Lung (tissue), 12 donors: Measurements from ENCODE around the gene HOMER2. TPM values are rescaled to one million over a fixed set of nuclear protein-coding genes. Genes with fewer than 3 reads are reported as not detected.

ENCODE experiments used
- ATAC-seq: fragments of 200-7000 bp; cut with Tn5 transposase; one replicate; pipeline ENCODE4 v1.9.1; 2020; ENCODE audit warnings: moderate number of reproducible peaks; ENCODE audit not compliant: insufficient read depth, low FRiP score
- DNase-seq, 3 donors: peaks; one replicate each; pipeline ENCODE4 v3.0.0-alpha.2; 2013 to 2017
- H3K27ac ChIP-seq, 2 donors: one replicate each; pipeline ENCODE4 v1.5.1; 2013; ENCODE audit warnings: mild to moderate bottlenecking in 2 of 2, moderate library complexity in 2 of 2, control low read depth in 1 of 2, inconsistent platforms in 1 of 2, low read depth in 1 of 2, low read length in 1 of 2
- H3K27me3 ChIP-seq, 3 donors: one replicate each; pipeline ENCODE4 v1.5.1; 2013; ENCODE audit warnings: low read length in 2 of 3; ENCODE audit not compliant: control insufficient read depth in 3 of 3, insufficient read depth in 3 of 3
- H3K36me3 ChIP-seq, 4 donors: one replicate each; pipeline ENCODE4 v1.5.1; 2013; ENCODE audit warnings: low read length in 4 of 4, mild to moderate bottlenecking in 1 of 4, moderate library complexity in 1 of 4; ENCODE audit not compliant: control insufficient read depth in 4 of 4, insufficient read depth in 4 of 4
- H3K4me1 ChIP-seq, 5 donors: one replicate each; pipeline ENCODE4 v1.5.1; 2013; ENCODE audit warnings: low read length in 5 of 5, mild to moderate bottlenecking in 2 of 5, moderate library complexity in 1 of 5; ENCODE audit not compliant: control insufficient read depth in 5 of 5, insufficient read depth in 5 of 5
- H3K4me3 ChIP-seq: one replicate; pipeline ENCODE4 v1.5.1; 2013; ENCODE audit warnings: mild to moderate bottlenecking, control low read depth, moderate library complexity
- H3K9ac ChIP-seq, 2 donors: one replicate each; pipeline ENCODE4 v1.5.1; 2013; ENCODE audit warnings: low read length in 2 of 2, control low read depth in 1 of 2; ENCODE audit not compliant: insufficient read depth in 1 of 2
- H3K9me3 ChIP-seq, 4 donors: one replicate each; pipeline ENCODE4 v1.5.1; 2013; ENCODE audit warnings: low read length in 3 of 4, mild to moderate bottlenecking in 1 of 4, moderate library complexity in 1 of 4; ENCODE audit not compliant: control insufficient read depth in 4 of 4, insufficient read depth in 3 of 4
- CTCF ChIP-seq: IDR thresholded peaks from 2 replicates; pipeline ENCODE4 v1.5.1; 2012; ENCODE audit warnings: mild to moderate bottlenecking; ENCODE audit errors: control extremely low read depth, extremely low read depth
- WGBS, 2 donors: extraction: QIAGEN DNeasy Blood & Tissue Kit; methylation state at CpG; one replicate each; pipeline ENCODE4 v1.1.7; 2013; 5-methylcytosine and 5-hydroxymethylcytosine counted together
- polyA plus RNA-seq, 2 donors: library from polyadenylated mRNA; stranded (reverse); fragments of 200-250 nt; gene quantifications; one replicate each; pipeline ENCODE4 v1.2.1, GENCODE V29; 2013
- total RNA-seq, 2 donors: library from RNA; depleted of rRNA in 1 of 2; stranded (reverse); fragments of >200 nt in 1 of 2; gene quantifications; one replicate each; pipeline ENCODE4 v1.2.1, GENCODE V29; 2014 to 2021
- donor health status: control.
- donor health status: control.
- donor health status: Bipolar disorder and iron deficiency.
- donor health status: healthy.
- donor health status: DM: yes; HTN: yes; CAD: no.

Gene HOMER2
- total and polyA plus RNA-seq, 4 donors, result 7.5 to 18.1 (median 11.6) TPM

GRCh38 chr15:82882273-82882928 is 70.1 kb downstream of the HOMER2 start:
- Histone ChIP-seq H3K9me3 (no peaks in the 10 kb centered on the region), H3K4me3 (no peak overlapping the region), H3K36me3 (no peaks in the 10 kb centered on the region), H3K9ac (no peak overlapping the region), H3K4me1 (peaks cover 0 to 2% (median 0%) of the 10 kb centered on the region in 5 donors), H3K27ac (no peak overlapping the region), H3K27me3 (no peaks in the 10 kb centered on the region)
- DNase-seq (no peak), ATAC-seq (no peak)
- TF ChIP-seq CTCF, result no peak
- 79 to 84% methylated on average over 5 of the region's 5 CpGs for WGBS, 2 donors

- 92 to 98% methylated on average over 2 of the region's 2 CpGs for WGBS, 2 donors
- Histone ChIP-seq H3K9me3 (no peaks in the 10 kb centered on the region), H3K36me3 (no peaks in the 10 kb centered on the region), H3K27ac (no peak overlapping the region), H3K4me3 (no peak overlapping the region), H3K27me3 (no peaks in the 10 kb centered on the region), H3K4me1 (peaks cover 0 to 2% (median 0%) of the 10 kb centered on the region in 5 donors), H3K9ac (no peak overlapping the region)
- DNase-seq, result no peak
- TF ChIP-seq CTCF, result no peak
- ATAC-seq, result no peak
These were observed 70.8 kb downstream of the HOMER2 start for GRCh38 chr15:82881747-82882146.

- H3K27ac ChIP-seq, result no peak overlapping the region
- peaks cover 0 to 2% (median 0%) of the 10 kb centered on the region in 5 donors for H3K4me1 ChIP-seq
- H3K9me3 ChIP-seq, result no peaks in the 10 kb centered on the region
- ATAC-seq (no peak), DNase-seq (no peak)
- no peaks in the 10 kb centered on the region for H3K36me3 ChIP-seq
- WGBS, 2 donors, result 53 to 68% methylated on average over 6 of the region's 6 CpGs
- H3K4me3 ChIP-seq, result no peak overlapping the region
- no peaks in the 10 kb centered on the region for H3K27me3 ChIP-seq
- no peak overlapping the region for H3K9ac ChIP-seq
- TF ChIP-seq CTCF, result no peak
These were observed 71.8 kb downstream of the HOMER2 start for GRCh38 chr15:82880704-82881103.

- ATAC-seq (no peak), DNase-seq (no peak)
- no peak overlapping the region for H3K9ac ChIP-seq
- no peaks in the 10 kb centered on the region for H3K9me3 ChIP-seq
- no peak overlapping the region for H3K4me3 ChIP-seq
- H3K27ac ChIP-seq, result no peak overlapping the region
- no peaks in the 10 kb centered on the region for H3K27me3 ChIP-seq
- H3K4me1 ChIP-seq, result peaks cover 0 to 2% (median 0%) of the 10 kb centered on the region in 5 donors
- no peaks in the 10 kb centered on the region for H3K36me3 ChIP-seq
- 90 to 91% methylated on average over 5 of the region's 5 CpGs for WGBS, 2 donors
- no peak for TF ChIP-seq CTCF
These were observed 74.2 kb downstream of the HOMER2 start for GRCh38 chr15:82878325-82878724.
